Right cardiac atrium (tissue), 5 donors: ENCODE measurements around the gene EEFSEC. TPM values are rescaled to one million over a fixed set of nuclear protein-coding genes. Genes with fewer than 3 reads are reported as not detected.

Experiments used
- polyA plus RNA-seq: library from polyadenylated mRNA; stranded (reverse); fragments of 200-250 nt; gene quantifications from one replicate; pipeline ENCODE4 v1.2.3, GENCODE V29; 2013
- total RNA-seq, 4 donors: library from RNA; stranded (reverse); fragmentation: NEBNext Ultra II Directional; extraction: Animal tissue kit (Norgen Biotek cat#: 25700); gene quantifications; one replicate each; pipeline ENCODE4 v1.2.1, GENCODE V29; 2021
- donor health status: healthy with polysubstance abuse.
- donor health status: DM: no; HTN: yes; CAD: no.
- donor health status: DM: no; HTN: no; CAD: no.
- donor health status: DM: no; HTN: yes; CAD: no; lungs with severe emphysema.
- donor health status: DM: yes; HTN: yes; CAD: no.

The EEFSEC gene
- total and polyA plus RNA-seq, 5 donors = 14.7 to 17.6 (median 15.6) TPM

Other genes with a start within 250 kb of the EEFSEC start
- 1 to 10 TPM; 3.8 to 8.1 (median 5.9) TPM for gene KBTBD12, start 238.2 kb upstream of the EEFSEC start, total RNA-seq
- 4.3 TPM for gene KBTBD12, start 238.2 kb upstream of the EEFSEC start, polyA plus RNA-seq
- 100 to 1,000 TPM in 1 of 4 donors, 10 to 100 TPM in 3; 64.0 to 129 (median 83.9) TPM for gene SEC61A1, start 101.0 kb upstream of the EEFSEC start, total RNA-seq
- 52.5 TPM for gene SEC61A1, start 101.0 kb upstream of the EEFSEC start, polyA plus RNA-seq
- 10 to 100 TPM; 20.9 to 27.1 (median 26.6) TPM for gene RUVBL1, start 29.7 kb upstream of the EEFSEC start, total RNA-seq
- 28.9 TPM for gene RUVBL1, start 29.7 kb upstream of the EEFSEC start, polyA plus RNA-seq